ENCODE data around the gene EVPL. TPM values are rescaled to one million over a fixed set of nuclear protein-coding genes. Genes with fewer than 3 reads are reported as not detected.

The EVPL gene
- total RNA-seq, 2 donors from 2014 or later, result 4.9 to 13.0 TPM

- no peaks in the 10 kb centered on the region for H3K4me1 ChIP-seq
- H3K27me3 ChIP-seq, result no peaks in the 10 kb centered on the region
- intact Hi-C loops (cut with DNase I), result loop anchor here (10.0 kb wide), 1 partner anchor 255 kb away; no protein-coding TSS in a partner anchor
- 85 to 86% methylated on average over 6 of the region's 6 CpGs for WGBS, 2 donors
- no peak overlapping the region for H3K27ac ChIP-seq
- no peaks in the 10 kb centered on the region for H3K9me3 ChIP-seq
- DNase-seq (no peak), ATAC-seq (no peak)
- no peak overlapping the region for H3K4me3 ChIP-seq
- TF ChIP-seq CTCF (IDR thresholded peaks at IDR 0.05), result no peak
- no peaks in the 10 kb centered on the region for H3K36me3 ChIP-seq (replicated peaks in 1 of 2; ENCODE audit: insufficient read depth in 1 of 2, low read depth in 2 of 2)
Measured at GRCh38 chr17:76019833-76020467, 7.2 kb downstream of the EVPL start.

GRCh38 chr17:76018801-76019200 lies 8.3 kb downstream of the EVPL start:
- H3K4me1 ChIP-seq, result peaks cover 8% of the 10 kb centered on the region
- ATAC-seq (no peak), DNase-seq (no peak)
- no peak for TF ChIP-seq CTCF (IDR thresholded peaks at IDR 0.05)
- TF ChIP-seq POLR2A (IDR thresholded peaks at IDR 0.05), result no peak
- no peak overlapping the region for H3K4me3 ChIP-seq
- no peaks in the 10 kb centered on the region for H3K9me3 ChIP-seq
- 87 to 90% methylated on average over 11 to 12 of the region's 13 CpGs for WGBS, 2 donors
- H3K36me3 ChIP-seq (replicated peaks in 1 of 2; ENCODE audit: insufficient read depth in 1 of 2, low read depth in 2 of 2), result no peaks in the 10 kb centered on the region
- intact Hi-C loops (cut with DNase I), result loop anchor here (10.0 kb wide), 1 partner anchor 256 kb away; no protein-coding TSS in a partner anchor
- no peak overlapping the region for H3K27ac ChIP-seq
- H3K27me3 ChIP-seq, result no peaks in the 10 kb centered on the region

GRCh38 chr17:76018340-76018680 lies 8.8 kb downstream of the EVPL start:
- H3K9me3 ChIP-seq, result no peaks in the 10 kb centered on the region
- no peaks in the 10 kb centered on the region for H3K36me3 ChIP-seq (replicated peaks in 1 of 2; ENCODE audit: insufficient read depth in 1 of 2, low read depth in 2 of 2)
- H3K27me3 ChIP-seq, result no peaks in the 10 kb centered on the region
- H3K4me1 ChIP-seq, result peaks cover 8% of the 10 kb centered on the region
- WGBS, 2 donors, result 91 to 92% methylated on average over 9 to 10 of the region's 11 CpGs
- TF ChIP-seq POLR2A (IDR thresholded peaks at IDR 0.05) (no peak), CTCF (IDR thresholded peaks at IDR 0.05) (no peak)
- H3K4me3 ChIP-seq, result no peak overlapping the region
- ATAC-seq, result no peak
- H3K27ac ChIP-seq, result no peak overlapping the region
- intact Hi-C loops (cut with DNase I), result loop anchor here (10.0 kb wide), 1 partner anchor 256 kb away; no protein-coding TSS in a partner anchor
- no peak for DNase-seq

GRCh38 chr17:76017481-76018339 lies 9.4 kb downstream of the EVPL start:
- WGBS, 2 donors, result 86 to 87% methylated on average over 16 to 21 of the region's 21 CpGs
- intact Hi-C loops (cut with DNase I), result loop anchor here (10.0 kb wide), 1 partner anchor 257 kb away; no protein-coding TSS in a partner anchor
- TF ChIP-seq POLR2A (IDR thresholded peaks at IDR 0.05) (no peak), CTCF (IDR thresholded peaks at IDR 0.05) (no peak)
- H3K36me3 ChIP-seq (replicated peaks in 1 of 2; ENCODE audit: insufficient read depth in 1 of 2, low read depth in 2 of 2), result no peaks in the 10 kb centered on the region
- H3K27ac ChIP-seq, result no peak overlapping the region
- no peaks in the 10 kb centered on the region for H3K27me3 ChIP-seq
- H3K9me3 ChIP-seq, result no peaks in the 10 kb centered on the region
- H3K4me1 ChIP-seq, result peaks cover 8% of the 10 kb centered on the region
- ATAC-seq (no peak), DNase-seq (no peak)
- no peak overlapping the region for H3K4me3 ChIP-seq
